Retina (tissue), 1 donor: ENCODE results near the gene TARDBP.
A peak's percentile ranks its signal among the peaks of the same experiment; 100 is the strongest.
"Not testable (repeated sequence)": the region's sequence is repeated elsewhere in the genome, so short reads cannot be mapped to it uniquely, and the experiment has no call there.

Source experiments
- DNase-seq: peaks from one replicate; pipeline ENCODE4 v3.0.0-alpha.2; 2016

The TARDBP gene

DNA sequence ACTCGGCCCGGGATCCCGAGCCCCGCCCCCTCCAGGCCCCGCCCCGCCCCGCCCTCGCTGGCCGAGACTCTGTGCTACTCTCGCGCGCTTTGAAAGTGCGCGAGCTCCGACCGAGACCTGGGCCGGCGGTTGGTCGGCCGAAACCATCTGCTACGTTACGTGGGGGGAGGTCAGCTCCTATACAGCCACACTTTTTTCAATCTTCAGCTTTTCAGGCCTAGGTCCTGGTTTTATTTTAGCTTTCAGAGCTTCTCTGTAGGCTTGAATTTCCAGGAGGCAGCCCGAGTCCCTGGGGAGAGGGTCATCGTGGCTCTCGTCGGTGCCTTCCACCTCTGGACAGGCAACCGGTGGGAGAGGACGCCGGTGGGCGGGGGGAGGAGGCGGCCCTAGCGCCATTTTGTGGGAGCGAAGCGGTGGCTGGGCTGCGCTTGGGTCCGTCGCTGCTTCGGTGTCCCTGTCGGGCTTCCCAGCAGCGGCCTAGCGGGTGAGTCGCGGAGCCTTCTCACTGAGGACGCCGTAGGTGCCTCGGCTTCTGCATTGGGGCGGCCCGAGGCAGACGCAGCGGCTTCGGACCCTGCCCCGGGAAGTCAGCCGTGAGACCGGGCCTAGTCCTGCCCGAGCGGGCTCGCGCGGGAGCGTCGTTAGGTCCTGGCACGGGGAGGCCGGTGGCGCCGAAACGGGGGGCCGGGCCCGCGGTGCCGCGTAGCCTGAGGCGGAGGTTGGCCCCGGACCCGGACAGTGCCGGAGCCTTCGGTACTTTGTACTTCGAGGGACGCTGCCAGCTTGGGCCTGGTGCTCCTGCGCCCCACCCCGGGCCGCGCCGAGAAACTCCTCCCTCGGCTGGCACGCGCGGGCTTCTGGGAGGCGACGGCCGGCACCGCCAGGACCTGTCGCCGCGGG is at the start of gene TARDBP:
Gene TARDBP, plus strand, starts transcription at position 395 of the 900 bp plus-strand sequence. CDS start 1,074 bp downstream, outside the sequence.
- DNase-seq = peak; percentile 99

DNA sequence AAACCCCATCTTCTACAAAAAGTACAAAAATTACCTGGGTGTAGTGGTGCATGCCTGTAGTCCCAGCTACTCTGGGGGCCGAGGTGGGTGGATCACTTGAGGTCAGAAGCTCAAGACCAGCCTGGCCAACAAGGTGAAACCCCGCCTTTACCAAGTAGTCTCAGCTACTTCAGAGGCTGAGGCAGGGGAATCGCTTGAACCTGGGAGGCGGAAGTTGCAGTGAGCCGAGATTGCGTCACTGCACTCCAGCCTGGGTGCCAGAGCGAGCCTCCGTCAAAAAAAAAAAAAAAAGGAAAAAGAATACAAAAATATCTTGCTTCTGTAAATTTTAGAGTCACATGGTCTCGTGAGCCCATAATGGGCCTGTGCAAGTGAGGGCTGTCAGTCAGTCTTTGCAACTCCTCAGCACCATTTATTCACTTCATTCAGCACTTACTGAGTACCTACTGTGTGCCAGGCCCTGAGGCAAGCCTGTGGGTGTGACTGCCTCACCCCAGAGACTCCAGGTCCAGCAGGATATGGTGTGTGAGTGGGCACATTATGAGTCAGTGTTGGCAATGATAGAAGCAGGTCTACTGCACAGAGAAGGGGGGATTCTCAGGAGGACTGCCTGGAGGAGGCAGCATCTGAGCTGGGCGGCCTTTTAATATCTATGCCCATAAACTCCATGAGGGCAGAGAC is 46.8 kb upstream of the TARDBP start:
- no peak for DNase-seq

DNA sequence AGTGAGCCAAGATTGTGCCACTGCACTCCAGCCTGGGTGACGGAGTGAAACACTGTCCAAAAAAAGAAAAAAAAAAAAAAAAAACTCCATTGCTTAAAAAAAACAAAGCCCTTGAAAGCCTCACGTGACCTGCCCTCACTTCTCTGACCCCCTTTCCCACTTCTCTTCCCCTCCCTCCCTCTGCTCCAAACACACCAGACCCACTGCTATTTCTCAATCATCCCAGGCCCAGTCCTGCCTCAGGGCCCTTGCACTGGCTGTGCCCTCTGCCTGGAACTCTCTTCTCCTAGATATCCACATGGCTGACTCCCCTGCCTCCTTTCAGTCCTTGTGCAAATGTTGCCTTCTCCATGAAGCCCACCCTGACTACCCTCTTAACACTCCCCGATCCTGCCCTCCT is 45.4 kb upstream of the TARDBP start:
- DNase-seq = no peak

DNA sequence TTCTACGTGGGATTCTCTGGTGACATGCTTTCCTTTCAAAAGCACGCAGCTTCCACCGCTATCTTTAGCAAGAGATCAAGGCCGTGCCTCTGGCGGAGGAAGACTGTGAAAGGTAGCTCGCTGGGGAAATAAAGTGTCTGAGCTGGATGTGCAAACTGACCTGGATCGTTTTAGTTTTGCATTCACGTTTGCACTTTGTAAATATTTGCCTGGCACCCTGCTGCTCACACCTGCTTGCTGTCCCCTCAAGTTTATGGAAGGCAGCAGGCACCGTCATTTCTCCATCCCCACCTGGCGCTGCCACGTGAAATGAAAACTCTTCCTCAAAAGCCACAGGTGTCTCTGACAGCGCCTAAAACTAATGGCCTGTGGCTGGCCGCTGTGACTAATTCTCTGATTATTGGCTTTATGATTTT is 44.0 kb upstream of the TARDBP start:
- DNase-seq = no peak

DNA sequence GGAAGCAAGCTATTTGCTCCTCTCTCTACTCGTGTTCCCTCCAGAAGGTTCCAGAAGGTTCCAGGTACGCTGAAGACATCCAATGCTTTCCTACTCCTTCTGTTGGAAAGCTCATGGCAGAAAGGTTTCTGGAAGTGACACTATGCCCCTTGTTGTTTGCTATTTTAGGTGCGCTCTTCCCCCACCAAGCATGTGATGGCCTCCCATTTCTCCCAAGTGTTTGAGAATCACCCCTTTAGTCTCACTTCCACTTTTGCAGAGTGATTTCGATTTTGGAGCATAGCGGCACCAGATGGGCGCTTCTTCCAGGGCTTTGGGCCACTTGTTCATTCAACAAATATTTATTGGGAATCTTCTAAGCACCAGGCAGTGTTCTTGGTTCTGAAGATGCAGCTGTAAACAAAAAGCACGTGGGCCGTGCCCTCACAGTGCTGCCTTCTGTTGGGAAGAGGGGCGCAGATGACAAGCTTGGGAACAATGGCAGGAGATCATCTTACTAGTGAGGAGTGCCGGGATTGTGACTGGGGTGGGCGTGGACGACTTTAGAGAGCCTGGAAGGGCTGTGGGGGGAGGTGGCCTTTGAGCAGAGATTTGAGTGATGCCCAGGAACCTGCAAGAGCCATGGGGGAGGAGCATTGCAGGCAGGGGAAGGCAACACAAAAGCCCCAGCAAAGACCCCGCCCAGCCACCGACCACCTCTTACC is 43.0 kb upstream of the TARDBP start:
- no peak for DNase-seq

DNA sequence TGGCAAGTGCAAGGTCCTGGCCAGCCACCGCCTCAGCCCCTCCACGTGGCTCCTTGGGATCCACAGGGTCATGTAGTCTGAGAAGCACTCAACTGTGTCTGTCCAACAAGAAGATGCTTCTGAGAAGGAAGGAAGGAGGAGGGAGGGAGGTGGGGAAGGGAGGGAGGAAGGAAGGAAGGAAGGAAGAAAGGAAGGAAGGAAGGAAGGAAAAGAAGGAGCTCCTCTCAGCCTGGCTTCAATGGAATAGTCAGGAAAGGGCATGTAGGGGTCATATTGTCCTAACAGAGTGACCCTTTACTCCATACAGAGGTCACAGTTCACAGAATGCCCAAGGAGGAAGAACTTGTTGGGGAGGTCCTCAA is 42.5 kb upstream of the TARDBP start:
- DNase-seq = no peak

DNA sequence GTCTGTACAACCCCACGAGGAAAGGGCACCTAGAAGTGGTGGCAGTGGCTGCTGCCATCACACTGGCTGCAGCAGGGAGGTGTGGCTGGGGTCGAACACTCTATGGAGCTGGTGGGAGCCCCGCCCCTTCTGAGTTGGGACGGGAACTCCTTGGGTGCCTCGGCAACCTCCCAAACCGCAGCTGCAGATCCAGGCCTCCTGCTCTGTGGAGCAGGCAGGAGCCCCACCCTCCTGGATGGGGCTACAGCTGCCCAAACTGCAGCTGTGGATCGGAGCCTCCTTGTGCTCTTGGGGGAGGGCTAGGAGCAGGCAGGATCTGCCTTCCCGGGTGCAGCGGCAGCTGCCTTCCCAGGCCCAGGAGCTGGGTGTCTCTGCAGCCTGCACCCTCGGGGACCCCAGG is 38.9 kb upstream of the TARDBP start:
- no peak for DNase-seq

DNA sequence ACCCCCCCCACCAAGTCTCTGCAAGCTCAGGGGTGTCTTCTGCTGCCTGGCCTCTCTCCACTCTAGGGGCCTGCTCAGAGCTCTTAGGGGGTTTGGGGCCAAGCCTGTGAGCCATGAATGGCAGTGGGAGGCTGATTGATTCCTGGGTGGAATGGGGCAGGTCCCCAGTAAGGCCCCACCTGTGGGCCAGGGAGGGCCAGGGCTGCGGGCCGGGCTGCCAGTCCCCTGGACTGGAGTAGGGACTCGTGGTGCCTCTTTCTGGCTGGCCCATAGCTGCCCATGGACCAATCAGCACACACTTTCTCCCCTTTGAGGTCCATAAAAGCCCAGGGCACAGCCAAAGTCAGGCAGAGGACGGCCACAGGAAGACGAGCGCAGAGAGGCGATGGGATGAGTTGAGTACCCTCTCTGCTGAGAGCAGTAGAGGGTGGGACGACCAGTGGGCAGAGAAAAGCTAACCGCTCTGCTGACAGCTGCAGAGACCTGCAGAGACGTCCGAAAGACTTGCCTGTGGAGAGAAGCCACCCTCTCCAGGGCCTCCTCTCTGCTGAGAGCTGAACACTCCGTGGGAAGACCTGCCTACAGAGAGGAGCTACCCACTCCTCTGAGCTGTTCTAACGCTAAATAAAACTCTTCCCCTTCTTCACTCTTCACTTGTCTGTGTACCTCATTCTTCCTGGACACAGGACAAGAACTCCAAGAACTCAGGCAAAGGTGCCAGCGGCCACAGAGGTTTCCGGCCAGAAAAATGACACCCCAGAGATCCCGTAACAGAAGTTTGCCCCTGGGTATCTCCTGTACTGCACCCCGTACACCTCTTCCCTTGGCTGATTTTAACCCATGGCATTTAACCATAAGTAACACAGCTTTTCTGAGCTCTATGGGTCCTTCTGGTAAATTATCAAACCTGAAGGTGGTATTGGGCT is 38.2 kb upstream of the TARDBP start:
- DNase-seq = no peak

DNA sequence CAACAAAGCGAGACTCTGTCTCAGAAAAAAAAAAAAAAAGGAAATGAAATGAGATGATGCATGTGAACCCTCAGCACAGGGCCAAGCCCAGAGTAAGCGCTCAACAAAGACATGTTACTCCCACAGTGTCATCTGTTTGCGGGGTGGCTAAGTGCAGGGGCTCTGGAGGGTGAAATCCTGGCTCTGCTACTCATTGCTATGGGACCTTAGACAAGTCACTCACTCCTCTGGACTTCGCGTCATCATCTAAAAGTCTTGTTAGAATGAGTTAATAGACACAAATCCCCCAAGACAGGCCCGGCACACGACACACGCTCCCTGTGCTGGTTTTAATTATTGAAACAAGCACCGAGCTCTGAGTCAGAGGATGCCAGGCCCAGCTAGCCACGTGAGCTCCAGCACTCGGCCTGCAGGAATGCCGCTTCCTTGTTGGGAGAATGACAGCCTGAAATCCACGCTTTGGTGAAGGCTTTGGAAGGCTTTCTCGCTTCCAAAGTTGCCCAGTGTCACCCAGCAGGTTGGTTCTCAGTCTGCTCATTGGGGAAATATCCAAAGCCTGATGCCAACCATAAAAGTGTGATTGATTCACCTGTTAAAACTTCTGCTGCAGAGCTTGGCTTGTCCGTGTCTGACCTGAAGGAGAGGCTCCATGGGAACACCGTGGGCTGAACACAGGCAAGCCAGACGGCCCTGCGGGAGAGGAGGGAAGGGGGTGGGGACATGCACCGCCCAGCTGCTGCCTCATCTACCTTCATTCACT is 36.7 kb upstream of the TARDBP start:
- DNase-seq = peak; percentile 71

DNA sequence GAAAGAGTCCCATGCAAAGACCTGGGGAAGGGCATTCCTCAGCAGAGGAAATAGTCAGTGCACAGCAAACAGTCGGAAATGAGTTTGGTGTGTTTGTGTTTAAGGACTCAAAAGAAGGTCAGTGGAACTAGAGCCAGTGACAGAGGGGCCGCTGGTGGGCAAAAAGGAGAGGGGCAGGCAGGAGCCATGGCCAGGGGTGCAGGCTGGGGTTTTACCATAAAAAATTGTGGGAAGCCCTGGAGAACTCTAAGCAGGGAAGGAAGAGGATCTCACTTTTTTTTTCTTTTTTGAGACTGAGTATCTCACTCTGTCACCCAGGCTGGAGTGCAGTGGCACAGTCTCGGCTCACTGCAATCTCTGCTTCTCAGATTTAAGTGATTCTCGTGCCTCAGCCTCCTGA is 33.7 kb upstream of the TARDBP start:
- DNase-seq = no peak

DNA sequence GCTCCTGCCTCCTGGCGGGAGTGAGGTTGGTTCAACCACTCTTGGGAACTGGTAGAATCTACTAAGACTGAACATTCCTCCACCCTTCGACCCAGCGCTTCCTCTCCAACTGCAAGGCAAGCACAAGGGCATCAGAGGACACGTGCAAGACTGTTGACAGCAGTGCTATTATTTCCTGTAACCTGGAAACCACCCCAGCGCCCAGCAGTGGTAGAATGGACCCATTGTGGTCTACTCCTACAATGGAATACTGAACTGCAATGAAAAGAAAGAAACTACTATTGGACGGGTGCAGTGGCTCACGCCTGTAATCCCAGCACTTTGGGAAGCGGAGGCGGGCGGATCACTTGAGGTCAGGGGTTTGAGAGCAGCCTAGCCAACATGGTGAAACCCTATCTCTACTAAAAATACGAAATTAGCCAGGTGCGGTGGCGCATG is 33.0 kb upstream of the TARDBP start:
- DNase-seq = no peak

DNA sequence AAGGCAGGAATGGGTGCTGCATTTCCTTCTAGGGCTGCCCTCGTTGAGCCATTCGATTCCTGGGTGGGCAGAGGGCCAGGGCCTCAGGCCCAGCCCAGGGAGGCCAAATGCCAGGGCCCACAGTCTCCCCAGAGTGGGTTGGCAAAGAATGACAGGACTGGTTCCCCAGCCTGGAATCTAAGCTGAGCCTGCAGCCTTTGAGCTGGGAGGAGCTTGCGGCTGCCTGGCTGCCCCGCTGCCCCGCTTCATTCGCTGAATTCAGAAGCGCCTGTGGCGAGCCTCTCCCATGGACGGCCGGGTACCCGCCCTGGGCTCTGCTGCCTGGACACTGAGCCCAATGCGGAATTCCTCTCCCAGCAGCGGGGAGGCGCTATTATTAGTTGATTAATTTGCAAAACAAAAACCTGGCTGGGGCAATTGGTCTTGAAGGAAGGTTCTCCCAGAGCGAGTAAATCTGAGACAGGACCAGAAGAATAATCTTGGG is 32.3 kb upstream of the TARDBP start:
- DNase-seq = peak; percentile 74

DNA sequence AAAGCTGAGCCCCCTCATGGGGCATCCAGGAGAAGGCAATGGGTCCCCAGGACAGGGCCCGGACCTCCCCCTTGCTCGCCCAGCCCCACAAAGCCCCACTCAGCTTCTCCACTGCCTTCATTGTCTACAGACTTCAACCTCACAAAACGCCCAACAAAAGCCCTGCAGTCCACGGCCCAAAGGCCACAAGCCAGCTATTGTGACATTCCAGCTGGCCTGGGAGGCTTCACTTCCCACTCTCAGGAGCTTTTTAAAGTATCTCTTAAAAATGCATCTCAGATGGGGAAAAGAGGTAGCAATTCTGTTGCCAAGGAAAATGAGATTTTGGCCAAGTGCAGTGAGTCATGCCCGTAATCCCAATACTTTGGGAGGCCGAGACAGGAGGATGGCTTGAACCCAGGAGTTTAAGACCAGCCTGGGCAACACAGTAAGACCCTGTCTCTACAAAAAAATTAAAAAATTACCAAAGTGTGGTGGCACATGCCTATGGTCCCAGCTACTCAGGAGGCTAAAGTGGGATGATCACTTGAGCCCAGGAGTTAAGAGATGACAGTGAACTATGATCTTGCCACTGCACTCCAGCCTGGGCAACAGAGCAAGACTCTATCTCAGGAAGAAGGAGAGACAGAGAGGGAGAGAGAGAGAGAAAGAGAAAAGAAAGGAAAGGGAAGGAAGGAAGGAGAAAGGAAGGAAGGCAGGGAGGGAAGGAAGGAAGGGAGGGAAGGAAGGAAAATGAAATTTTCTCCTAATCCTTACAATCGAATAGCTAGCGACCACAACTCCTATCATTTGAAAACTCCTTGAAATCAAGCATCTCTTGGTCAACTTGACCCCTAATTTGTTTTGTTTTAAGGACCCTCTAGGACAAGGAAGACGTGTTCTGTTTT is 31.4 kb upstream of the TARDBP start:
- no peak for DNase-seq

DNA sequence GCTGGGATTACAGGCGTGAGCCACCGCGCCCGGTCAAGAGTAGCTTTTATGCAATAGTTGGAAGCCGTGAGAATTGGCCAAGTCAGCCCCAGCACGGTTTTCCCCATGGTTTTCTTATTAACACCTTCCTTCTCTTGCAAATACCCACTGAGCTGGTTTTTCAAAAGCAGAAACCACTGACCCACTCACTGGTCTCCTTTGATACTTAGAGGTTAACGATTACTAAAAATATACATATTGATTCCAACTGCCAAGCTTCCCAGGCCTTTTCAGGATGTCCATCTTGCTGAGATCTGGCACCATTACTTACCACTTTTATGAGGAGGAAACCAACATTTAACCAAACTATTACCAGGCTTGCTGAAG is 25.9 kb upstream of the TARDBP start:
- DNase-seq = no peak

DNA sequence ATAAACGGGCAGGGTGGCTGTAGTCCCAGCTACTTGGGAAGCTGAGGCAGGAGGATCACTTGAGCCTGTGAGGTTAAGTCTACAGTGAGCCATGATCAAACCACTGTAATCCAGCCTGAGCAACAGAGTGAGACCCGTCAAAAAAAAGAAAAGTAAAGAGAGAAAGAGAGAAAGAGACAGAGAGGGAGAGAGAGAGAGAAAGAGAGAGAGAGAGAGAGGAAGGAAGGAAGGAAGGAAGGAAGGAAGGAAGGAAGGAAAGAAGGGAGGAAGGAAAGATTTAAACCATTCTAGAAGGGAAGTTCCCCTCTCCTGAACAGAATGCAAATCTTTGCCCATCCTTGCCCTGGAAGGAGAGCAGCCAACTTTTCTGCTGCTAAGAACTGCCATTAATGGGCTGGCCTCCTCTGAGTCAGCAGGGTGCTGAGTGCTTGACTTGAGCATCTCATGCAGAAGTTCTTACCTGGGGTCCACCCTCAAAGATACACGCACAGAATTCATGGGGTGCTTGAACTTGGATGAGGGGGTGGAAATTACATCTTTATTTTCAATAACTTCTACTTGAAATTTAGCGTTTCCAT is 24.5 kb upstream of the TARDBP start:
- no peak for DNase-seq

DNA sequence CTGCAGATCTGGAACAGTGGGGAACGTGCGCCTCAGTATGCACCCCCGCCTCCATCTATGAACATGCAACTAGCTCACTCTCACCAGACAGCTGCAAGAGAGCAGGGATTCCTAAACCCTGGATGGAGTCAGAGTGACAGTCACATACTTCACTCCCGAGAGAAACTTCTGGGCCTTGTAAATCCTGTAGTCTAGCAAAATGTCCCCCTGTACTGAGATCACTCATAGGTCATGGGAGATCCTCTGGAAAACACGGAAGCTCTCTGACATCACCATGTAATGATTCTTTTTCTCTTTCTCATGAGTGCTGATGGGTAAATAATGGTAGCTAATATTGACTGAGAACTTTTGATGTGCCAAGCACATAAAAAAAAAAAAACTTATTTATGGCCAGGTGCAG is 23.4 kb upstream of the TARDBP start:
- DNase-seq = no peak

DNA sequence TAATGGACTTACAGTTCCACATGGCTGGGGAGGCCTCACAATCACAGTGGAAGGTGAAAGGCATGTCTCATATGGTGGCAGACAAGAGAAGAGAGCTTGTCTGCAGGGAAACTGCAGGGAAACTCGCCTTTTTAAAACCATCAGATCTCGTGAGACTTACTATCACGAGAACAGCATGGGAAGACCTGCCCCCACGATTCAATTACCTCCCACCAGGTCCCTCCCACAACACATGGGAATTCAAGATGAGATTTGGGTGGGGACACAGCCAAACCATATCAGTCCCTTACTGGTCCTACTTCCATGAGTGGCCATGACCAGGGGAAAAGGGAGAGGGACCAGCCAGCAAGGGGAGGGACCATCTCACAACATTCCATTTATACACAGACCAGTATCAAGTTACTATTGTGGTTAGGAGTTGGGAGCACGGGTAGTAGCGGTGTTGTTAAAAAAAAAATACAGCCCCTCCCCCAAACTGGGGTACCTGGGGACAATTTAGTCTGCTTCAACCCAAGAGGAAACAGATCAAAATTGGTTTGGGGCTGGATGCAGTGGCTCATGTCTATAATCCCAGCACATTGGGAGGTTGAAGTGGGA is 22.4 kb upstream of the TARDBP start:
- DNase-seq = not testable (repeated sequence)

DNA sequence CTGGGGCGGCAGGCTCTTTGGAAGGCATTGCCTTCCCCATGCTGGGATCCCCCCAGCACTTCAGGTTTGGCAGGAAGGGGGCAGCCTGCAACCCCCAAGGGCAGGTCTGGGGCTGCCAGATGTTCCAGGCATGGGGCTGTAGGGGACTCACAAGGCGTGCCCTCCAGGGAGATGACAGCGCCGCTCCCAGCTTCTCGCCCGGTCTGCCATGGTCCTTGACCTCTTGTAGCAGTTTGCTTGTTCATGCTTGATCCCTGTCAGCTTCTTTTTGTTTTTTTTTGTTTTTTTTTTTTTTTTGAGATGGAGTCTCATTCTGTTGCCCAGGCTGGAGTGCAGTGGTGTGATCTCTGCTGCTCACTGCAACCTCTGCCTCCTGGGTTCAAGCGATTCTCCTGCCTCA is 21.6 kb upstream of the TARDBP start:
- no peak for DNase-seq

DNA sequence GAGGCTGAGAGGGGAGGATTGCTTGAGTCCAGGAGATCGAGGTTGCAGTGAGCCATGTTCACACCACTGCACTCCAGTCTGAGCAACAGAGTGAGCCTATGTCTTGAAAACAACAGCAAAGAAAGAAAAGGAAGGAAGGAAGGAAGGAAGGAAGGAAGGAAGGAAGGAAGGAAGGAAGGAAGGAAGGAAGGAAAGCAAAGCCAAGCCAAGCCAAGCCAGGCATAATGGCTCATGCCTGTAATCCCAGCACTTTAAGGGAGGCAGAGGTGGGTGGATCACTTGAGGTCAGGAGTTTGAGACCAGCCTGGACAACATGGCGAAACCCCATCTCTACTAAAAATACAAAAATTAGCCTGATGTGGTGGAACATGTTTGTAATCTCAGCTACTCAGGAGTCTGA is 20.4 kb upstream of the TARDBP start:
- not testable (repeated sequence) for DNase-seq

DNA sequence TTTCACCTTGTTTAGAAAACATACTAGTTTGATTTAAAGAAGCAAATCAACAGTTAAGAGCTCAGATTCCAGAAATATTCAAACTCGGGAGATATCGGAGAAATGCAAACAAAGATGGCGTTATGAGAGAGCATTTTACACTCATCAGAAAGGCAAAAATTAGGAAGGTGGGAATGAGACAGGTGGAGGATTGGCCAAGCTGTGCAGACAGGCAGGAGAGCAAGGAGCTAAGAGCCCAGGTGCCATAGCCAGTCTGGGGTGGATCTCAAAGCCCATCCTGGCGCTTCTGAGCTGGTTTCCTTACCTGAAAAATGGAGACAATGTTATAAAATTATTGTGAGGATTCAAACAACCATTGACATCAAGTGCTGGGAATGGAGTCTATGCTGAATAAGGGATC is 19.6 kb upstream of the TARDBP start:
- no peak for DNase-seq
